HepG2 (cell line): ENCODE measurements around the gene GALNT16. TPM values are rescaled to one million over a fixed set of nuclear protein-coding genes. Genes with fewer than 3 reads are reported as not detected.

Source experiments
- ATAC-seq: fragments of 200-7000 bp; cut with Tn5 transposase; 3 replicates; pipeline ENCODE4 v1.9.1; 2020; ENCODE audit warnings: mild to moderate bottlenecking, moderate library complexity
- BruUV-seq: library from RNA; stranded (reverse); fragments of 400-500 nt; replicated peaks from 2 replicates; lab custom pipeline; 2021; lab: Mats Ljungman, UMichigan
- CTCF ChIA-PET: fragments of 300-600 bp; formaldehyde crosslinking; extraction: SDS; loops from one replicate; lab custom pipeline; 2021; ENCODE audit warnings: low total read pairs, inconsistent platforms, low intra/inter-chr PET ratio; lab: Yijun Ruan, JAX
- POLR2A ChIA-PET: fragments of 350-600 bp; sonication (Branson Sonifier 250); formaldehyde crosslinking; loops from one replicate; lab custom pipeline; 2020; ENCODE audit warnings: antibody characterized with exemption, inconsistent platforms; lab: Yijun Ruan, JAX
- DNase-seq: peaks from one replicate; pipeline ENCODE4 v3.0.0-alpha.2; 2015; ENCODE audit warnings: low spot score
- FAIRE-seq: peaks from 3 replicates; lab custom pipeline; 2011; peaks lifted over from hg19 to GRCh38; lab: Jason Lieb, UNC
- H2AFZ ChIP-seq: one replicate; pipeline ENCODE4 v1.6.1; 2011; ENCODE audit warnings: low read length, inconsistent platforms
- H3K27ac ChIP-seq: fragments of 300-600 bp; 3 replicates; pipeline ENCODE4 v1.8.0; 2011; ENCODE audit warnings: mixed run types, mild to moderate bottlenecking, mixed read lengths, low read length, inconsistent platforms; ENCODE audit not compliant: insufficient read depth; ENCODE audit errors: extremely low read length
- H3K27me3 ChIP-seq, 2 experiments: fragments of 200-600 bp in 1 of 2; 2 replicates in 1 of 2; 3 replicates in 1 of 2; pipeline versions ENCODE4 v1.6.0 to v1.8.0; 2011; ENCODE audit warnings: low read length in 2 of 2, mild to moderate bottlenecking in 2 of 2, moderate library complexity in 2 of 2, inconsistent platforms in 1 of 2; ENCODE audit not compliant: insufficient read depth in 2 of 2, control insufficient read depth in 1 of 2
- H3K36me3 ChIP-seq, 2 experiments: fragments of 200-600 bp in 1 of 2; replicated peaks in 1 of 2; 2 replicates in 1 of 2; 3 replicates in 1 of 2; pipeline versions ENCODE4 v1.5.1 to v1.8.0; 2011; ENCODE audit warnings: low read length in 2 of 2, inconsistent platforms in 1 of 2; ENCODE audit not compliant: insufficient read depth in 2 of 2, control insufficient read depth in 1 of 2
- H3K4me1 ChIP-seq: 2 replicates; pipeline ENCODE4 v1.5.1; 2012; ENCODE audit warnings: low read length, inconsistent platforms; ENCODE audit not compliant: insufficient read depth
- H3K4me2 ChIP-seq: 2 replicates; pipeline ENCODE4 v1.6.0; 2011; ENCODE audit warnings: low read depth, low read length, inconsistent platforms
- H3K4me3 ChIP-seq, 3 experiments: fragments of 200-600 bp in 1 of 3; sonication (generic), shearing (Covaris generic) in 1 of 3; replicated peaks in 1 of 3; 2 replicates each; pipeline ENCODE4 v1.5.1; 2011 to 2016; ENCODE audit warnings: low read length in 3 of 3, inconsistent platforms in 2 of 3, low read depth in 2 of 3, mild to moderate bottlenecking in 2 of 3, control low read depth in 1 of 3, mixed read lengths in 1 of 3; ENCODE audit not compliant: insufficient read depth in 1 of 3
- H3K79me2 ChIP-seq: one replicate; pipeline ENCODE4 v1.6.1; 2011; ENCODE audit warnings: low read length, inconsistent platforms; ENCODE audit not compliant: insufficient read depth
- H3K9ac ChIP-seq: 2 replicates; pipeline ENCODE4 v1.6.0; 2011; ENCODE audit warnings: mild to moderate bottlenecking, low read depth, low read length, inconsistent platforms; ENCODE audit not compliant: insufficient read depth
- H3K9me3 ChIP-seq: 2 replicates; pipeline ENCODE4 v1.5.1; 2012; ENCODE audit warnings: mild to moderate bottlenecking, low read length
- H4K20me1 ChIP-seq: 2 replicates; pipeline ENCODE4 v1.6.0; 2011; ENCODE audit warnings: inconsistent platforms, mild to moderate bottlenecking, low read length, moderate library complexity; ENCODE audit not compliant: insufficient read depth
- GABPB1 ChIP-seq: IDR thresholded peaks from 2 replicates; pipeline ENCODE4 v1.6.1; 2016; ENCODE audit warnings: mild to moderate bottlenecking, missing genetic modification reagents, moderate library complexity, missing compliant biosample characterization
- RARG ChIP-seq: sonication (generic); formaldehyde crosslinking; IDR thresholded peaks from 2 replicates; pipeline ENCODE4 v1.4.0; 2020; ENCODE audit warnings: low read depth, mild to moderate bottlenecking, missing genetic modification reagents
- SATB2 ChIP-seq: sonication (generic); formaldehyde crosslinking; IDR thresholded peaks from 2 replicates; pipeline ENCODE4 v1.5.0; 2020; ENCODE audit warnings: missing genetic modification reagents
- SIX4 ChIP-seq: sonication (generic); formaldehyde crosslinking; IDR thresholded peaks from 2 replicates; pipeline ENCODE4 v1.4.0; 2020; ENCODE audit warnings: missing genetic modification reagents
- SP140L ChIP-seq: sonication (generic); formaldehyde crosslinking; IDR thresholded peaks from 2 replicates; pipeline ENCODE4 v1.4.0; 2020; ENCODE audit warnings: missing genetic modification reagents, borderline replicate concordance
- TOPORS ChIP-seq: sonication (generic); formaldehyde crosslinking; IDR thresholded peaks from 2 replicates; pipeline ENCODE4 v1.8.0; 2023; ENCODE audit warnings: mild to moderate bottlenecking, missing genetic modification reagents
- ZNF143 ChIP-seq: sonication (generic); formaldehyde crosslinking; IDR thresholded peaks from 2 replicates; pipeline ENCODE4 v1.4.0; 2020; ENCODE audit warnings: missing genetic modification reagents
- ZNF564 ChIP-seq: sonication (generic); formaldehyde crosslinking; IDR thresholded peaks from 2 replicates; pipeline ENCODE4 v1.8.1; 2023; ENCODE audit warnings: mild to moderate bottlenecking, missing genetic modification reagents
- ZNF766 ChIP-seq: sonication (generic); formaldehyde crosslinking; IDR thresholded peaks from 2 replicates; pipeline ENCODE4 v1.5.0; 2020; ENCODE audit warnings: missing genetic modification reagents, borderline replicate concordance
- WGBS: methylation state at CpG from one replicate; pipeline ENCODE4 v1.1.6; 2017; ENCODE audit warnings: low lambda C conversion rate; 5-methylcytosine and 5-hydroxymethylcytosine counted together
- in situ Hi-C: cut with HindIII; loops from 2 replicates; pipeline ENCODE4 v1.10.0; 2017; ENCODE audit warnings: low pct_unique_long_range_greater_than_20kb; ENCODE audit not compliant: extremely low pct_ligation_motif_present
- intact Hi-C: fragments of 100-400 bp; cut with micrococcal nuclease; formaldehyde crosslinking; loops from one replicate; pipeline ENCODE4 v1.10.0; 2022; ENCODE audit not compliant: unreplicated experiment
- polyA plus RNA-seq, 8 experiments: library from polyadenylated mRNA; depleted of rRNA in 3 of 8; stranded (reverse) in 7 of 8; unstranded in 1 of 8; fragments of >200 nt; fragmentation: Illumina TruSeq in 4 of 8; extraction: Trizol in 4 of 8; gene quantifications; 2 replicates each; pipeline versions ENCODE4 v1.2.1 to v1.2.3, GENCODE V29; 2011 to 2016; ENCODE audit warnings: low read depth in 4 of 8, missing spikeins in 1 of 8, mixed read lengths in 1 of 8; ENCODE audit not compliant: insufficient read depth in 1 of 8
- total RNA-seq, 5 experiments: library from RNA; depleted of rRNA; stranded (reverse); fragments of >200 nt; fragmentation: Illumina TruSeq; extraction: Trizol; gene quantifications; 2 replicates each; pipeline ENCODE4 v1.2.3, GENCODE V29; 2016; ENCODE audit warnings: low read depth in 1 of 5

The GALNT16 gene
- total and polyA plus RNA-seq, 2 of the 13 experiments (the other 11 are each of a cell fraction or from before 2014, with no cell fraction given): 0.54 to 0.82 TPM

DNA sequence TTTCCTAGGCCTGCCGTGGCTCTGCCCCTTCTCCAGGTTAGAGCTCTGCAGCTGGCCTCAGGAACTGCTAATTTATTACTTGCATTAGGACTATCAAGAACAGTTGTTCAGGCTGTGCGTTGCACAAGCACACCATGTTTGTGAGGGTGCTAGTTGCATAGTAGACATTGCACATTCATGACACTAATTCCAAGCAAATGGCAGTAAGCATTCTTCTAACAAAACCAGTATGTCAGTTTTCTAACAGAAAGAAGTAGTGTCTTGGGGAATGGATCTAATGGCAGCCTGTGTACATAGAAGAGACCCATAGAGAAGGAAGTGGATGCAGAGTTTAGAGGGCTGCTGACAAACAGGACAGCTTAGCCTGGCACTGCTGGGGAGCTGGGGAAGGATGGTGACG is 84.2 kb downstream of the GALNT16 start (continued):
- TF ChIP-seq GABPB1 (CRISPR knock-in tag) (no peak), SIX4 (CRISPR knock-in tag) (no peak), ZNF143 (CRISPR knock-in tag) (no peak), ZNF766 (no peak), ZNF564 (CRISPR knock-in tag) (no peak), RARG (no peak)

GRCh38 chr14:69345402-69345801 is 85.4 kb downstream of the GALNT16 start:
- Histone ChIP-seq H3K4me3 (no peak overlapping the region), H3K27me3 (peaks cover 0 to 25% of the 10 kb centered on the region in 2 experiments; a peak in 4 of 5 replicates), H3K9ac (no peak overlapping the region), H3K4me1 (no peaks in the 10 kb centered on the region), H3K36me3 (no peaks in the 10 kb centered on the region)
- in situ Hi-C loops: loop anchor here (5.0 kb wide), 1 partner anchor 103 kb away; no protein-coding TSS in a partner anchor
- WGBS: 3% methylated on average over 4 of the region's 4 CpGs
- FAIRE-seq: no peak
- TF ChIP-seq SP140L (CRISPR knock-in tag) (no peak), SATB2 (CRISPR knock-in tag) (no peak), TOPORS (CRISPR knock-in tag) (no peak)
- TF ChIP-seq, all 625 proteins: peak for 0
- no peak overlapping the region for H2AFZ ChIP-seq
- POLR2A ChIA-PET: no interaction called here
- DNase-seq: no peak
- CTCF ChIA-PET: no interaction called here
- no peaks in the 10 kb centered on the region for H4K20me1 ChIP-seq
- no peak for ATAC-seq
- no peaks in the 10 kb centered on the region for H3K9me3 ChIP-seq
- intact Hi-C loops: no loop called here
- H3K27ac ChIP-seq: no peak overlapping the region
- no peaks in the 10 kb centered on the region for H3K79me2 ChIP-seq
- BruUV-seq: no TSS peak
- H3K4me2 ChIP-seq: no peak overlapping the region
